Measurements from ENCODE around the gene AMPD3.

AMPD3 gene

GRCh38 chr11:10454878-10455631, at the start of gene AMPD3:
TSS of gene AMPD3 (plus strand) at chr11:10455264. CDS start at chr11:10461520, 6,256 bp downstream.
- DNase-seq = peak; percentile 91 to 100

GRCh38 chr11:10405865-10406592, 49.0 kb upstream of the AMPD3 start:
- DNase-seq = peak; percentile 88 to 91

GRCh38 chr11:10407055-10407454, 48.0 kb upstream of the AMPD3 start:
- peak; percentile 60 to 78 for DNase-seq

DNA sequence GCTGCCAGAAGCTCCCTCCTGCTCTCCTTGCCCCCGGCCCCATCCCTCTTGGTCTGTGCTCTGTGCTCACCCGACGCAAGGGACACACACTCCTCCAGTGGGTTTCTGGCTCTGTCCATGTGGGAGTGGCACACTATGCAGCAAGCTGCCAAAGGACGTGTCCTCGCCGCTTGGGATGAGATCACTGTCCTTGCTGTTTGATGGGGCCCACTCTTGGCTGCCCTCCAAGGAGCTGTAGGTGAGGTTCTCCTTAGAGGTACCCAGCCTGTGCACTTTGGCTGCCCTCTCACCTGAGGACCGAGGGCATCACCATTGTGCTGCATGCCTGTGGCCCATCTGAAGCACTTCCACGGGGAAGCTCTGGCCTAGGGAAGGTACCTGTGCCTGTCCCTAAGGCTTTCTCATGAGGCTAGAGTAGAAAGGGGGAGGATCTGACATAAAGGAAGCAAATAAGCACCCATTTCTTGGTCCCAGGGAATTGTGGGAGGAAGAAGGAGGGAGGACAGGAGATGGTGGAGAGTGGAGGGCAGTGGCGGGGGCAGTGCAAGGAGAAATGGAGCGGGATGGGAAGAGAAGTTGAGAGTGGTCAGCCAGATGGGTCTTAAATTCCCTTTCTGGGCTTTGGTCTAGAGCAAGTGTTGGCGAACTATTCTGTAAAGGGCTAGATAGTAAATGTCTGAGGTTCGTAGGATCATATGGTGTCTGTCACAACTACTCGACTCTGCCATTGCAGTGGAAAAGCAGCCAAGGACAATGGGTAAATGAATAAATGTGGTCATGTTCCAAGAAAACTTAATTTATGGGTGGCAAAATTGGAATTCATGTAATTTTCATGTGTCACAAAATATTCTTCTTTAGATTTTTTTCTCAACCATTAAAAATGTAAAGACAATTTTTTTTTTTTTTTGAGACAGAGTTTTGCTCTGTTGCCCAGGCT, 47.0 kb upstream of the AMPD3 start:
- DNase-seq = no peak

DNA sequence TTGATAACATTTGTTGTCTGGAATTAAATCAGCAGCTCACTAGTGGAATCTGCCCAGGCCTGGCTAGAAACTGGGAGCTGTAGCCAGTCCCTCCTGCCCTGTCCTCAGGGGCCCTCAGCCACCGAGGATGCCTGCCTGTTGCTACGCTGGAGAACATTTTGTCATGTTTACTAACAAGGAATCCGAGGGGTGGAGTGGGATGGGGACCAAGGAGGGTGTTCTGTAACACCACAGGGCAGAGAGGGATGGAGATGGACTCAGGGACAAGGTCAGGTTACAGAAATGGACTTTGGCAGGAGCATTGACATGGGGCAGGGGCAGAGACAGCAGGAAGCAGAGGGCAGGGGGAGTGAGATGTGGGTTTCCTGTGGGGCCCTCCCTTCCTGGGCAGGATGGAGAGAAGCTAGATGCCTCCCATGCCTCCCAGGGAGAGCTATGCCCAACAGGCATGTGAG, 45.8 kb upstream of the AMPD3 start:
- DNase-seq = no peak

DNA sequence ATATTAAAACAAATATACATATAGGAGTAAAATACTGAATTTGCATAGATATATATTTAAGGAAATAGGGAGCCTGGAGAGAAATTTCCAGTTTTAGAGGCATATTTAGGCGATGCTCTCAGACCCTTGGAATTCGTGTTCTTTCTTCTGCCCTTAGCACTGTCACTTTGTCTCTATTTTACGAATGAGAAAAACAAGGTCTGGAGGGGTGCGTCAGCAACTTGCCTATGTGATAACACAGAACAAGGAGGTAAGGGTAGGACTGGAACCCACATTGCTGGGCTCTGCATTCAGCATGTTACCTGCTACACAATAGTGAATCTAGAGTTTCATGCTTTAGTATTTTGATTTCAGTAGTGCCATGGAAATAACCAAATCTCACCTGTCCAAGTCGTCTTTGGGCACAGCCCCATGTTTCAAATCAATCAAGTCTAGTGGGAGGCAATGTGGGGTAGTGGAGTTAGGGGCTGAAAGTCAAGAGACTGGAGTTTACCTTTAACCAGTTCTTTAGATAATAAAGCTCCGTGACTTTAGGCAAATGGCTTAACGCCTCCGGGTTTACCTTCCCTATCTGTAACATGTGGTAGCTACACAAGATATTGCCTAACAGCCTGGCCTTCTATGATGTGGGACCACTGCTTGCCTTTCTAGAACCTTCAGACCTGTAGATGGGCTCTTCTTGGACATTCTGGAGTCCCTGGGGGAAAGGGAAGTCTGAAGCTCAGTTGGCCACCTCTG, 44.8 kb upstream of the AMPD3 start:
- DNase-seq = no peak

- no peak for DNase-seq
Measured at GRCh38 chr11:10410844-10411200, 44.2 kb upstream of the AMPD3 start.

DNA sequence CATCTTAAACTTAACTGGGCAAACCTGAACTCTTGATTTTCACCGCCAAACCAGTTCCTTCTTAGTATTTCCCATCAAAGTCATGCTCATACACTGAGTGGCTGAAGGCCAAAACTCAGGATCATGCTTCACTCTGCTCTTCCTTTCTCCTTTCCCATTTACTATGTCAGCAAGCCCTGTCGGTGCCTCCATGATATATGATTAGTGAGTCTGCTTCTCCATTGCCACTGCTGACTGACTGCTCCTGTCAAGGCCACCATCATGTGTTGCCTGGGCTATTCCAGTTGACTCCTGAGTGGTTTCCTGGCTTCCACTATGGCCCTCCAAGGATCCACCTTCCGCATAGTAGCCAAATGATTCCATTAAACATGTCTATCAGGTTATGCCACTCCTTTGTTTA, 42.8 kb upstream of the AMPD3 start:
- DNase-seq = no peak

DNA sequence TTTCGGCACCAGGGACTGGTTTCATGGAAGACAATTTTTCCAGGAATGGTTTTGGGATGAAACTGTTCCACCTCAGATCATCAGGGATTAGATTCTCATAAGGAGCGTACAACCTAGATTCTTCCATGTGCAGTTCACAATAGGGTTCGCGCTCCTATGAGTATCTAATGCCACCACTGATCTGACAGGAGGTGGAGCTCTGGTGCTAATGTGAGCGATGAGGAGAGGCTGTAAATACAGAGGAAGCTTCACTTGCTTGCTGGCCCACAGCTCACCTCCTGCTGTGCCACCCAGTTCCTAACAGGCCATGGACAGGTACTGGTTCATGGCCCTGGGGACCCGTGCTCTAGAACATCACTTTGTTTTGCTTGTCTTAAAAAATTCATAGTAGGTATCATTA, 41.8 kb upstream of the AMPD3 start:
- peak; percentile 63 to 65 for DNase-seq

GRCh38 chr11:10414181-10414580, 40.9 kb upstream of the AMPD3 start:
- peak; percentile 80 to 94 for DNase-seq

GRCh38 chr11:10414659-10415058, 40.4 kb upstream of the AMPD3 start:
- peak; percentile 61 to 78 for DNase-seq

- no peak for DNase-seq
Measured at GRCh38 chr11:10415817-10416392, 39.2 kb upstream of the AMPD3 start.

- DNase-seq = no peak
Measured at GRCh38 chr11:10418259-10418949, 36.7 kb upstream of the AMPD3 start.

DNA sequence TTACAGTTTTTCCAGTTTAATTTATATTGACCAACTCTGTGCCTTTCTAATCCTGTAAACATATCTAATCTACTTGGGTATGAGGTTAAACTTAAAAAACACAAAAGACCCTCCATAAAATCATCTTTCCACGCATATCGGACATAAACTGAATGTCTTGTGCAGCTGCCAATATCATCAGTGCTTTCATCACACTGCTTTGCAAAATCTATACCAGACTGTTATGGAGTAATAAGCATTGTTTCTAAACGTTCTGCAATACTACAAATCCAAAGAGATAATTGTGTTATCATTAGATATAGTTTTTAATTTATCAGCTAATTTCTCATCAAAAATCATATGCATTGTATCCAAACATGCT, 36.1 kb upstream of the AMPD3 start:
- DNase-seq = no peak

GRCh38 chr11:10426475-10426874, 28.6 kb upstream of the AMPD3 start:
- DNase-seq = no peak

GRCh38 chr11:10428453-10428852, 26.6 kb upstream of the AMPD3 start:
- no peak for DNase-seq

DNA sequence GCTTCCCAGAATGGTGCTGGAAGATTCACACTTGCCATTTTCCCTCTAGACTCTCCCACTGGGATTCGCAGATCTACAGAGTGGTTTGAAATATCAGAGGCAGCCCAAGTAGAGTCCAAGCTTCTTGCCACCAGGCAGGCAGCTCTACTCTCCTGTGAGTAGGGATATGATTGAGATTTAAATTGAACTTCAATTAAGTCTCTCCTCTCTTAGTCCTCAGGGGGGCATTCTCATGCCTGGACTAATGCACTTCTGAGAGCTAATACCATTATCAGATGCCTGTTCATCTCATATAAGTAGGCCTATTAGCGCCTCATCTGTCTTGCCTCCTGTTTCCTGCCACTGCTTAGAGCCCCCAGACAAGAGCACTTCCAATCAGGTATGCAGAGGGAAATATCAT, 25.5 kb upstream of the AMPD3 start:
- no peak for DNase-seq

DNA sequence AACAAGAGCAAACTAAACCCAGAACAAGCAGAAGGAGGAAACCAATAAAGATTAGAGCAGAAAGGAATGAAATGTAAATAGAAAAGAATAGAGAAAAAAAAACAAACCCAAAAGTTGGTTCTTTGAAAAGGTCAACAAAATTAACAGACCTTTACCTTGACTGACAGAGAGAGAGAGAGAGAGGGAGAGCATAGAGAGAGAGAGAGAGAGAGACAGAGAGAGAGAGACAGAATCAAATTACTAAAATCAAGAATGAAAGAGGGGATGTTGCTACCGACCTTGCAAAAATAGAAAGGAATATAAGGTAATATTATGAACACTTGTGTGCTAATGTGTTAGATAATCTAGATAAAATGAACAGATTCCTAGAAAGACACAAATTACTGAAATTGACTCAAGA, 22.6 kb upstream of the AMPD3 start:
- no peak for DNase-seq

- no peak for DNase-seq
Measured at GRCh38 chr11:10432971-10433370, 22.1 kb upstream of the AMPD3 start.

GRCh38 chr11:10436224-10436623, 18.8 kb upstream of the AMPD3 start:
- DNase-seq = peak; percentile 84 to 93

DNA sequence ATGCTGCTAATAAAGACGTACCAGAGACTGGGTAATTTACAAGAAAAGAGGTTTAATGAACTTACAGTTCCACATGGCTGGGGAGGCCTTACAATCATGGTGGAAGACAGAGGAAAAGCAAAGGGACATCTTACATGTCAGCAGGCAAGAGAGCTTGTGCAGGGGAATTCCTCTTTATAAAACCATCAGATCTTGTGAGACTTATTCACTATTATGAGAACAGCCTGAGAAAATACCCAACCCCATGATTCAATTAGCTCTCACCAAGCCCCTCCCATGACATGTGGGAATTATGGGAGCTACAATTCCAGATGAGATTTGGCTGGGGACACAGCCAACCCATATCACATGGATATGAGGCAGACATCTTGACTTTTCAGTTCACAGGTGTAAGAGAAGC, 18.4 kb upstream of the AMPD3 start:
- DNase-seq = peak; percentile 79 to 96

DNA sequence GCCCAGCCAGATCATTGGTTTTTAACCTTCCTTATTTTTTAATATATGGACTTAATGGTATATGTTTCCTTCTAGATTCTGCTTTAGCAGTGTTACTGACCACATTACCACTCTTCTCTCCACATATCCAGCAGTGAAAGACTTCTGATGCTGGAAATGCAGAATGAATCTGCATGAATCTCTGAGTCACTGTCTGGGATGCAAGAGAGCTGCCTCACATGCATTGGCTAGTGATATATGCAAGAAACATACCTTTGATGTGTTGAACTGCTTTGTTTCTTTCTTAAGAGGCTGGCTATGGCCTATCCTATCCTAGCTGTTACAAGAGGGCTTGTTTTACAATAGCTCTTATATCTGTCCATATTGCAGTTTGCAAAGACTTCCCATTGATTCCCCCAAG, 16.6 kb upstream of the AMPD3 start:
- DNase-seq = no peak

Data from inflammatory macrophage treated with lipopolysaccharide for 1 hour (primary cell).